HUES6 (cell line): ENCODE data around the gene FABP1.

Experiments
- H3K27ac ChIP-seq: 2 replicates; pipeline ENCODE4 v1.7.0; 2013; ENCODE audit warnings: low read depth, mild to moderate bottlenecking, low read length, inconsistent platforms
- H3K27me3 ChIP-seq: 2 replicates; pipeline ENCODE4 v1.6.1; 2013; ENCODE audit warnings: low read length; ENCODE audit not compliant: control insufficient read depth, insufficient read depth
- H3K36me3 ChIP-seq: 2 replicates; pipeline ENCODE4 v1.6.1; 2013; ENCODE audit warnings: low read length; ENCODE audit not compliant: control insufficient read depth, insufficient read depth
- H3K4me1 ChIP-seq: 2 replicates; pipeline ENCODE4 v1.6.1; 2013; ENCODE audit warnings: low read length; ENCODE audit not compliant: control insufficient read depth, insufficient read depth
- H3K4me3 ChIP-seq: 2 replicates; pipeline ENCODE4 v1.5.1; 2013; ENCODE audit warnings: low read depth, low read length
- H3K9ac ChIP-seq: one replicate; pipeline ENCODE4 v1.6.1; 2013; ENCODE audit warnings: mild to moderate bottlenecking, low read length
- H3K9me3 ChIP-seq: 2 replicates; pipeline ENCODE4 v1.6.1; 2013; ENCODE audit warnings: low read depth, low read length; ENCODE audit not compliant: control insufficient read depth, insufficient read depth

FABP1 gene

DNA sequence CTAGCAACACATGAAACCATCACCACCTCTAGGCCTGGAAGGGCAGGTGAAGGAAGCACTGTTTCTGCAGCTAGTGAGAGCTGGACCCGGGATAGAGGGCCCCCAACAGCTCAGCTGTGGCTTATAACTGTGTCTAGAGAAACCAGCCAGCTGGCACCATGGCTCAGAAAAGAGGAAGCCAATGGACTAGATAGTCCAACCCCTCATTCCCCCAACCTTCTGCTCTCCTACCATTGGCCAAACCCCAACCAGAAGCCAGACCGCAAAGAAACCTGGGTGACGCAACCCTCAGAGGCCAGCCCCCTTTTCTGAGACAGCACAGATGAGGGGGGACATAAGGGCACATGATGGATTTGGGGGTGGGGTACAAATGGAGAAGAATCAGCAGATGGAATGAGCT is 35.9 kb downstream of the FABP1 start:
- no peaks in the 10 kb centered on the region for H3K9me3 ChIP-seq
- H3K27ac ChIP-seq: no peak overlapping the region
- 0 out of 2 replicates have a peak, but pooled peaks cover 3% of the 10 kb centered on the region for H3K4me1 ChIP-seq
- no peaks in the 10 kb centered on the region for H3K27me3 ChIP-seq
- H3K4me3 ChIP-seq: no peak overlapping the region
- no peaks in the 10 kb centered on the region for H3K36me3 ChIP-seq
- H3K9ac ChIP-seq: no peak overlapping the region

GRCh38 chr2:88090446-88091283 is 37.2 kb downstream of the FABP1 start:
- Histone ChIP-seq H3K9ac (no peak overlapping the region), H3K27ac (no peak overlapping the region), H3K36me3 (no peaks in the 10 kb centered on the region), H3K9me3 (no peaks in the 10 kb centered on the region), H3K27me3 (no peaks in the 10 kb centered on the region), H3K4me1 (0 out of 2 replicates have a peak, but pooled peaks cover 3% of the 10 kb centered on the region), H3K4me3 (no peak overlapping the region)

DNA sequence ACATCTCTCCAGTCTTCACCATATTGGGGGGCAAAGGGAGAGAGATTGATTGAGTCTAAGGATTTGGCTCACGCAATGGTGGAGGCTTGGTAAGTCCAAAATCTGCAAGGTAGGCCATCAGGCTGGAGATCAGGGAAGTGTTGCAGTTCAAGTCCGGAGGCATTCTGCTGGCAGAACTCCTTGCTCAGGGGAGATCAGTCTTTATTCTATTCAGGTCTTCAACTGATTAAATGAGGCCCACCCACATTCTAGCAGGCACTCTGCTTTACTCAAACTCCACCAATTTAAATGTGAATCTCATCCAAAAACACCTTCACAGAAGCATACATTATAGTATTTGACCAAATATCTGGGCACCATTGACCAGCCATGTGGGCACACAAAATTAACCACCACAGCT is 38.9 kb downstream of the FABP1 start:
- no peaks in the 10 kb centered on the region for H3K27me3 ChIP-seq
- H3K4me1 ChIP-seq: no peaks in the 10 kb centered on the region
- H3K4me3 ChIP-seq: no peak overlapping the region
- no peaks in the 10 kb centered on the region for H3K36me3 ChIP-seq
- no peak overlapping the region for H3K27ac ChIP-seq
- no peak overlapping the region for H3K9ac ChIP-seq
- no peaks in the 10 kb centered on the region for H3K9me3 ChIP-seq

GRCh38 chr2:88087763-88088162 is 40.1 kb downstream of the FABP1 start:
- H3K4me1 ChIP-seq: peaks cover 7% of the 10 kb centered on the region
- H3K27me3 ChIP-seq: no peaks in the 10 kb centered on the region
- no peak overlapping the region for H3K9ac ChIP-seq
- no peaks in the 10 kb centered on the region for H3K9me3 ChIP-seq
- H3K36me3 ChIP-seq: no peaks in the 10 kb centered on the region
- H3K27ac ChIP-seq: no peak overlapping the region
- H3K4me3 ChIP-seq: no peak overlapping the region

GRCh38 chr2:88087073-88087472 is 40.8 kb downstream of the FABP1 start:
- Histone ChIP-seq H3K9ac (no peak overlapping the region), H3K9me3 (no peaks in the 10 kb centered on the region), H3K27me3 (no peaks in the 10 kb centered on the region), H3K4me1 (peaks cover 14% of the 10 kb centered on the region), H3K27ac (no peak overlapping the region), H3K36me3 (no peaks in the 10 kb centered on the region), H3K4me3 (no peak overlapping the region)

DNA sequence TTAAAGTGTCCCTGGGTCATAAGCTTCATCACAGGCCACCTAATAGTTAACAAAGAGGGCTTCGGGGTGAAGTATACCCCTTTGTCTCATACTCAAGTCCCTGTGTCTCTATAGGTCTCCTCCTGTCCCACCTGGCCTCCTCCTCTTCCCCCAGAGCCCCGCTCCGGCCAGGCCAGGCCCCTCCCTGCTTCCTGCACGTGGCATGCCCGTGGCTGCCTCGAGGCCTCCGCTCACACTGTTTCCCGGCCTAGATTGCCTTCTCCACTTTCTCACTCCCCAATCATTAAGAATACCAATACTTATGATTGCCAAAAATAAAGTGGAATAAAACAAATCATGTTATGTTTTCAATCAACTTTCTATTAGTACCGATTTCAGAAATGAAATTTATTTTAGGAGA is 41.5 kb downstream of the FABP1 start:
- H3K36me3 ChIP-seq: no peaks in the 10 kb centered on the region
- H3K27ac ChIP-seq: no peak overlapping the region
- no peak overlapping the region for H3K4me3 ChIP-seq
- no peak overlapping the region for H3K9ac ChIP-seq
- peaks cover 19% of the 10 kb centered on the region for H3K4me1 ChIP-seq
- H3K27me3 ChIP-seq: no peaks in the 10 kb centered on the region
- H3K9me3 ChIP-seq: no peaks in the 10 kb centered on the region

- no peak overlapping the region for H3K27ac ChIP-seq
- no peaks in the 10 kb centered on the region for H3K36me3 ChIP-seq
- H3K27me3 ChIP-seq: no peaks in the 10 kb centered on the region
- peaks cover 19% of the 10 kb centered on the region for H3K4me1 ChIP-seq
- H3K9ac ChIP-seq: no peak overlapping the region
- no peaks in the 10 kb centered on the region for H3K9me3 ChIP-seq
- no peak overlapping the region for H3K4me3 ChIP-seq
These were observed 42.3 kb downstream of the FABP1 start for GRCh38 chr2:88085602-88086001.

GRCh38 chr2:88085099-88085498 is 42.8 kb downstream of the FABP1 start:
- Histone ChIP-seq H3K36me3 (no peaks in the 10 kb centered on the region), H3K27ac (no peak overlapping the region), H3K9ac (no peak overlapping the region), H3K4me3 (no peak overlapping the region), H3K4me1 (peaks cover 19% of the 10 kb centered on the region), H3K9me3 (no peaks in the 10 kb centered on the region), H3K27me3 (no peaks in the 10 kb centered on the region)

GRCh38 chr2:88082781-88083180 is 45.1 kb downstream of the FABP1 start:
- H3K9ac ChIP-seq: no peak overlapping the region
- peaks cover 19% of the 10 kb centered on the region for H3K4me1 ChIP-seq
- no peaks in the 10 kb centered on the region for H3K36me3 ChIP-seq
- no peaks in the 10 kb centered on the region for H3K27me3 ChIP-seq
- no peaks in the 10 kb centered on the region for H3K9me3 ChIP-seq
- H3K27ac ChIP-seq: no peak overlapping the region
- H3K4me3 ChIP-seq: no peak overlapping the region

DNA sequence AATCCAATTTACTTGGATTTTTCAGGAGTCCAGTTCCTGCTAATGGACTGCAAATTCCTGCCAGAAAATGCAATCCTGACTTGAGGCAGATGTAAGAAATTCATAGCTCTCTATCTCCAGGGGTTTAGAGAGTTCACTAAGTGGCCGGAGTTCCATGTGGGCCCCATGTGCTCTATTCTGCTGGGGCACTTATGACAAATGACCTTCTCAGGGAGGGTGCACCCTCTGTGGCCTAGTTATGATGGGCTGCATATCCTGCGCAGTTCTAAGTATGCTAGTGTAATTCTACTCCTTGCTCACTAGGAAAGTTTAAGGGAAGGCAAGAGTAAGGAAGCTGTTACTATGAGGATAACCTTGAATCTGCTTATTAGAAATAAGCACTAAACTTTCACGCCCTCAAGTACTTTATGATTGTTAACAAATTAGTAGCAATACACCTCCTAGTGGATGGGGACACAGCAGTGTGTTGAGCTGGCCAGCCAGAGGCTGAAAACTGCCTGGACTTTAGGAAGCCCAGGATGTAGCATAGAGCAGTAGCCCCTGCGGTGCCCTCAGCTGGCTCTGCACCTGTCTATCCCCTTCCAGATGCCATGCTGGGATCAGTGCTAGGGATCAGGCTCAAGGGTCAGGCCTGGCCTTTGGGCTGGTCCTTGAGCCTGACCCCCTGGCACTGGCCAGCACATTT is 45.8 kb downstream of the FABP1 start:
- Histone ChIP-seq H3K36me3 (no peaks in the 10 kb centered on the region), H3K9me3 (no peaks in the 10 kb centered on the region), H3K4me1 (peaks cover 19% of the 10 kb centered on the region), H3K27ac (no peak overlapping the region), H3K4me3 (no peak overlapping the region), H3K9ac (no peak overlapping the region), H3K27me3 (no peaks in the 10 kb centered on the region)

GRCh38 chr2:88080545-88080944 is 47.3 kb downstream of the FABP1 start:
- no peaks in the 10 kb centered on the region for H3K9me3 ChIP-seq
- H3K36me3 ChIP-seq: no peaks in the 10 kb centered on the region
- no peak overlapping the region for H3K4me3 ChIP-seq
- no peak overlapping the region for H3K9ac ChIP-seq
- no peak overlapping the region for H3K27ac ChIP-seq
- H3K4me1 ChIP-seq: peaks cover 19% of the 10 kb centered on the region
- H3K27me3 ChIP-seq: no peaks in the 10 kb centered on the region
